Panc1 (cell line): ENCODE measurements around the gene GSTM3.

Experiments
- POLR2AphosphoS5 ChIP-seq: IDR thresholded peaks from 2 replicates; pipeline ENCODE4 v1.6.1; 2012; ENCODE audit warnings: mild to moderate bottlenecking, low read depth, low read length, moderate library complexity
- SIN3A ChIP-seq: IDR thresholded peaks from 2 replicates; pipeline ENCODE4 v1.6.1; 2012; ENCODE audit warnings: low read depth, mild to moderate bottlenecking, low read length, moderate library complexity, borderline replicate concordance; ENCODE audit not compliant: insufficient read depth
- TF ChIP-seq, protein P1 (sequence below): fragments of 450-650 bp; IDR thresholded peaks from 2 replicates; pipeline ENCODE4 v1.5.1; 2017; ENCODE audit warnings: mild to moderate bottlenecking
- TF ChIP-seq, protein P2 (sequence below), 2 experiments: IDR thresholded peaks; 2 replicates each; pipeline ENCODE4 v1.6.1; 2011 to 2012; ENCODE audit warnings: low read depth in 2 of 2, control low read depth in 1 of 2, low read length in 1 of 2, mild to moderate bottlenecking in 1 of 2, moderate library complexity in 1 of 2; ENCODE audit not compliant: insufficient read depth in 1 of 2

DNA sequence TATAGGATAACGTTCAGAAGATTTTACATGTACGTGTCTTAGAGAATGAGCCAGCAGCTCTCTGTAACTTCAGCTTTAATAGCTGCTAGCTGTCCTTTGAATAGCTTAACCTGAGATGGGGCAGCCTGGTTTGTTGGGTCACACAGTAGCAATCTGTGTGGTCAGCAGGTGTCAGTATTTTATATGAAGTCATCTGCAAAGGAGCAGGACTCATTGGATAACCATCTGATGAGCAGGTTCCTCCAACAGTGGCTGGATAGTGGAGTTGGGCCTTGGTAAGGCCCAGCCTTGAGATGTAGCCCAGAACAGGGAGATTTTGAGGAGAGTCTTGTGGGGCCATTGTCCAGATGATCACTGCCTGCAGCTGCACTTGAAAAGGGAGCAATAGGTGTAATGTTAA lies 22.3 kb downstream of the GSTM3 start:
- TF ChIP-seq POLR2AphosphoS5 (no peak), SIN3A (no peak)
- TF ChIP-seq, protein P1, sequence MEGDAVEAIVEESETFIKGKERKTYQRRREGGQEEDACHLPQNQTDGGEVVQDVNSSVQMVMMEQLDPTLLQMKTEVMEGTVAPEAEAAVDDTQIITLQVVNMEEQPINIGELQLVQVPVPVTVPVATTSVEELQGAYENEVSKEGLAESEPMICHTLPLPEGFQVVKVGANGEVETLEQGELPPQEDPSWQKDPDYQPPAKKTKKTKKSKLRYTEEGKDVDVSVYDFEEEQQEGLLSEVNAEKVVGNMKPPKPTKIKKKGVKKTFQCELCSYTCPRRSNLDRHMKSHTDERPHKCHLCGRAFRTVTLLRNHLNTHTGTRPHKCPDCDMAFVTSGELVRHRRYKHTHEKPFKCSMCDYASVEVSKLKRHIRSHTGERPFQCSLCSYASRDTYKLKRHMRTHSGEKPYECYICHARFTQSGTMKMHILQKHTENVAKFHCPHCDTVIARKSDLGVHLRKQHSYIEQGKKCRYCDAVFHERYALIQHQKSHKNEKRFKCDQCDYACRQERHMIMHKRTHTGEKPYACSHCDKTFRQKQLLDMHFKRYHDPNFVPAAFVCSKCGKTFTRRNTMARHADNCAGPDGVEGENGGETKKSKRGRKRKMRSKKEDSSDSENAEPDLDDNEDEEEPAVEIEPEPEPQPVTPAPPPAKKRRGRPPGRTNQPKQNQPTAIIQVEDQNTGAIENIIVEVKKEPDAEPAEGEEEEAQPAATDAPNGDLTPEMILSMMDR, result peak; percentile 40
- TF ChIP-seq, protein P2, sequence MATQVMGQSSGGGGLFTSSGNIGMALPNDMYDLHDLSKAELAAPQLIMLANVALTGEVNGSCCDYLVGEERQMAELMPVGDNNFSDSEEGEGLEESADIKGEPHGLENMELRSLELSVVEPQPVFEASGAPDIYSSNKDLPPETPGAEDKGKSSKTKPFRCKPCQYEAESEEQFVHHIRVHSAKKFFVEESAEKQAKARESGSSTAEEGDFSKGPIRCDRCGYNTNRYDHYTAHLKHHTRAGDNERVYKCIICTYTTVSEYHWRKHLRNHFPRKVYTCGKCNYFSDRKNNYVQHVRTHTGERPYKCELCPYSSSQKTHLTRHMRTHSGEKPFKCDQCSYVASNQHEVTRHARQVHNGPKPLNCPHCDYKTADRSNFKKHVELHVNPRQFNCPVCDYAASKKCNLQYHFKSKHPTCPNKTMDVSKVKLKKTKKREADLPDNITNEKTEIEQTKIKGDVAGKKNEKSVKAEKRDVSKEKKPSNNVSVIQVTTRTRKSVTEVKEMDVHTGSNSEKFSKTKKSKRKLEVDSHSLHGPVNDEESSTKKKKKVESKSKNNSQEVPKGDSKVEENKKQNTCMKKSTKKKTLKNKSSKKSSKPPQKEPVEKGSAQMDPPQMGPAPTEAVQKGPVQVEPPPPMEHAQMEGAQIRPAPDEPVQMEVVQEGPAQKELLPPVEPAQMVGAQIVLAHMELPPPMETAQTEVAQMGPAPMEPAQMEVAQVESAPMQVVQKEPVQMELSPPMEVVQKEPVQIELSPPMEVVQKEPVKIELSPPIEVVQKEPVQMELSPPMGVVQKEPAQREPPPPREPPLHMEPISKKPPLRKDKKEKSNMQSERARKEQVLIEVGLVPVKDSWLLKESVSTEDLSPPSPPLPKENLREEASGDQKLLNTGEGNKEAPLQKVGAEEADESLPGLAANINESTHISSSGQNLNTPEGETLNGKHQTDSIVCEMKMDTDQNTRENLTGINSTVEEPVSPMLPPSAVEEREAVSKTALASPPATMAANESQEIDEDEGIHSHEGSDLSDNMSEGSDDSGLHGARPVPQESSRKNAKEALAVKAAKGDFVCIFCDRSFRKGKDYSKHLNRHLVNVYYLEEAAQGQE (IDR thresholded peaks at IDR 0.05; ENCODE audit: insufficient read depth in 1 of 2, low read depth in 2 of 2, low read length in 1 of 2), result no peak
